Mesothelial cell of epicardium (in vitro differentiated cells): ENCODE data around the gene ST3GAL3. TPM values are rescaled to one million over a fixed set of nuclear protein-coding genes. Genes with fewer than 3 reads are reported as not detected.

Experiments used
- DNase-seq, 2 experiments: peaks; one replicate each; pipeline ENCODE4 v3.0.0; 2021; ENCODE audit warnings: low spot score in 2 of 2; ENCODE audit not compliant: unreplicated experiment in 2 of 2
- H3K27ac Mint-ChIP-seq: 2 replicates; pipeline ENCODE4 v1.8.0; 2021; ENCODE audit warnings: mixed read lengths
- H3K27me3 Mint-ChIP-seq: 2 replicates; pipeline ENCODE4 v1.8.0; 2021; ENCODE audit warnings: low read depth, mixed read lengths
- H3K36me3 Mint-ChIP-seq: 2 replicates; pipeline ENCODE4 v1.8.0; 2021; ENCODE audit warnings: mixed read lengths
- H3K4me1 Mint-ChIP-seq: 2 replicates; pipeline ENCODE4 v1.8.0; 2021; ENCODE audit warnings: mixed read lengths
- H3K4me3 Mint-ChIP-seq: 2 replicates; pipeline ENCODE4 v1.8.0; 2021; ENCODE audit warnings: mild to moderate bottlenecking, moderate library complexity, mixed read lengths
- H3K9me3 Mint-ChIP-seq: 2 replicates; pipeline ENCODE4 v1.8.0; 2021; ENCODE audit warnings: mixed read lengths
- total RNA-seq: library from RNA; stranded (reverse); gene quantifications from 3 replicates; pipeline ENCODE4 v1.2.1, GENCODE V29; 2021
- TF ChIP-seq, protein P1 (sequence below): fragments of 200-600 bp; sonication (generic); IDR thresholded peaks from one replicate; pipeline ENCODE4 v1.5.0; 2021; ENCODE audit warnings: antibody characterized with exemption; ENCODE audit not compliant: unreplicated experiment

ST3GAL3 gene
- total RNA-seq, 1 donor from 2014 or later: 31.0 TPM

DNA sequence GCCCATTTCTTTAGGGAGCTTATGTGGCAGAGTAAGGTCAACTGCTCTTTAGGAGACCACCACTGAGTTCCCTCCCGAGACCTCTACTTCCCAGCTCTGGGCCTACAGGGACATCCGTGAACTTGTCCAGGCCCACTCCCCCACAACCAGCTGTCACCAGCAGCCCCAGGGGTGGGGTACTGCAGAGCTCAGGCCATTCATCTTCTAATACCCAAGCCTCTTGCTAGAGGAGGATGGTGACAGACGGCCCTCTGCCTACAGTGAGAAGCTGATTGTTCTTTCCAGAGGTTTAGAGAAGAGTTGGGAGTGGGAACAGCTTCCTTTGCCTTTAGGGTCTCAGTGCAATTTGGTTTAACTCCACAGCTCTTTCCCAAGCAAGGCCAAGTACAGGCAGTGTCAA is 193.1 kb downstream of the ST3GAL3 start:
- Mint-ChIP-seq H3K27ac (no peak overlapping the region), H3K36me3 (peaks cover 2% of the 10 kb centered on the region), H3K27me3 (peaks cover 1% of the 10 kb centered on the region), H3K9me3 (no peaks in the 10 kb centered on the region), H3K4me1 (no peaks in the 10 kb centered on the region), H3K4me3 (no peak overlapping the region)
- no peak for DNase-seq
- TF ChIP-seq, protein P1, sequence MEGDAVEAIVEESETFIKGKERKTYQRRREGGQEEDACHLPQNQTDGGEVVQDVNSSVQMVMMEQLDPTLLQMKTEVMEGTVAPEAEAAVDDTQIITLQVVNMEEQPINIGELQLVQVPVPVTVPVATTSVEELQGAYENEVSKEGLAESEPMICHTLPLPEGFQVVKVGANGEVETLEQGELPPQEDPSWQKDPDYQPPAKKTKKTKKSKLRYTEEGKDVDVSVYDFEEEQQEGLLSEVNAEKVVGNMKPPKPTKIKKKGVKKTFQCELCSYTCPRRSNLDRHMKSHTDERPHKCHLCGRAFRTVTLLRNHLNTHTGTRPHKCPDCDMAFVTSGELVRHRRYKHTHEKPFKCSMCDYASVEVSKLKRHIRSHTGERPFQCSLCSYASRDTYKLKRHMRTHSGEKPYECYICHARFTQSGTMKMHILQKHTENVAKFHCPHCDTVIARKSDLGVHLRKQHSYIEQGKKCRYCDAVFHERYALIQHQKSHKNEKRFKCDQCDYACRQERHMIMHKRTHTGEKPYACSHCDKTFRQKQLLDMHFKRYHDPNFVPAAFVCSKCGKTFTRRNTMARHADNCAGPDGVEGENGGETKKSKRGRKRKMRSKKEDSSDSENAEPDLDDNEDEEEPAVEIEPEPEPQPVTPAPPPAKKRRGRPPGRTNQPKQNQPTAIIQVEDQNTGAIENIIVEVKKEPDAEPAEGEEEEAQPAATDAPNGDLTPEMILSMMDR: no peak

DNA sequence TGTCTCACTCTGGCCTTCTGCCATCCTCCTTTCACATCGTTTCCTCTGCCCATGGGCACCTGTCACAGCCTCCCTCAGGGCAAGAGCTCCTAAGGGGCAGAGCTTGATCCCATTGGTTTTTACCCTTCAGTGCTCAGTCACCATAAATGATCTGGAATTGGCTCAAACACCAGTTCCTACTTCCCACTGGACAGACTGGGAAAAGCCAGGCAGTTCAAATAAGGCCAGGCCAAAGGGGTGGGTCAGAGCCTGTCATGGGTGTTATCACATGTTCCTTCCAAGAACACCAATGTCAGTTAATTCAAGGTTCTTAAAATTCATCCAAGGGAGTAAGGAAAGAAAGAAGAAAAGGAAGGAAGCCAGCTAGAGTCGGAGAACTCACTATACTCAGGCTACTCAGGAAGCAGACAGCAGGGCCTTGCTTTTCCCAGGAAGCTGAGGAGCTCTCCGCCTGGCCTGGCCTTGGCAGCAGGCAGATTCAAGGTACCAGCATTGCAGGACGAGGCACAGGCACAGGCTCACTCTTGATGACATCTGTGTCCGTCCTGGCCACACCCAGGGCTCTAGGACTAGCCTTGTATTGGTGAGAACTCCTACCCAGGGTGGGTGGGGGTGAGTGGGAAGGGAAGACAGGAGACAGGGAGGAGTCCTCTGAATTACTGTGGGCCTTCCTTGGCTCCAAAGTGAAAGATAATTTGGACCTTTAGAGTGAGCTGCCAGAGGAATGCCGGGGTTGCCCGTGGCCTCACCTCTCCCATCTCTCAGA is 194.0 kb downstream of the ST3GAL3 start:
- no peak for DNase-seq
- H3K4me3 Mint-ChIP-seq: no peak overlapping the region
- peaks cover 1% of the 10 kb centered on the region for H3K27me3 Mint-ChIP-seq
- peaks cover 2% of the 10 kb centered on the region for H3K36me3 Mint-ChIP-seq
- no peaks in the 10 kb centered on the region for H3K9me3 Mint-ChIP-seq
- H3K27ac Mint-ChIP-seq: no peak overlapping the region
- H3K4me1 Mint-ChIP-seq: no peaks in the 10 kb centered on the region
- TF ChIP-seq, protein P1: no peak

GRCh38 chr1:43902058-43902831 is 194.9 kb downstream of the ST3GAL3 start:
- Mint-ChIP-seq H3K27ac (no peak overlapping the region), H3K36me3 (peaks cover 2% of the 10 kb centered on the region), H3K4me1 (no peaks in the 10 kb centered on the region), H3K9me3 (no peaks in the 10 kb centered on the region), H3K4me3 (no peak overlapping the region), H3K27me3 (peaks cover 4% of the 10 kb centered on the region)
- no peak for DNase-seq
- TF ChIP-seq, protein P1: no peak

- Mint-ChIP-seq H3K4me1 (no peaks in the 10 kb centered on the region), H3K4me3 (no peak overlapping the region), H3K9me3 (no peaks in the 10 kb centered on the region), H3K36me3 (peaks cover 2% of the 10 kb centered on the region), H3K27me3 (peaks cover 4% of the 10 kb centered on the region), H3K27ac (no peak overlapping the region)
- TF ChIP-seq, protein P1: no peak
- no peak for DNase-seq
These were observed 197.6 kb downstream of the ST3GAL3 start for GRCh38 chr1:43904660-43905551.

GRCh38 chr1:43908226-43908625 is 200.9 kb downstream of the ST3GAL3 start:
- H3K27me3 Mint-ChIP-seq: peaks cover 4% of the 10 kb centered on the region
- no peaks in the 10 kb centered on the region for H3K36me3 Mint-ChIP-seq
- H3K4me1 Mint-ChIP-seq: peaks cover 10% of the 10 kb centered on the region
- TF ChIP-seq, protein P1: no peak
- H3K27ac Mint-ChIP-seq: no peak overlapping the region
- no peaks in the 10 kb centered on the region for H3K9me3 Mint-ChIP-seq
- DNase-seq: no peak
- no peak overlapping the region for H3K4me3 Mint-ChIP-seq
